Astrocyte of the cerebellum (primary cell): Measurements from ENCODE around the gene THEMIS2.
"Not testable (repeated sequence)": the region's sequence is repeated elsewhere in the genome, so short reads cannot be mapped to it uniquely, and the experiment has no call there.

Experiments used
- DNase-seq: peaks from one replicate; pipeline ENCODE4 v3.0.0-alpha.2; 2011; ENCODE audit warnings: low read depth
- H3K4me3 ChIP-seq: 2 replicates; pipeline ENCODE4 v1.5.1; 2011; ENCODE audit warnings: mild to moderate bottlenecking, low read depth, low read length, moderate library complexity
- in situ Hi-C: cut with HindIII; loops from 2 replicates; pipeline ENCODE4 v1.10.0; 2017; ENCODE audit warnings: low sequenced_read_pairs
- TF ChIP-seq, protein P1 (sequence below): IDR thresholded peaks from 2 replicates; pipeline ENCODE4 v1.5.1; 2012; ENCODE audit warnings: low read length, low read depth, moderate library complexity, mild to moderate bottlenecking; ENCODE audit errors: missing control alignments

Gene THEMIS2

GRCh38 chr1:27856561-27857343 is 15.6 kb upstream of the THEMIS2 start:
- in situ Hi-C loops, result loop anchor here (5.0 kb wide), 1 partner anchor 131 kb away; no protein-coding TSS in a partner anchor
- no peak for DNase-seq
- no peak overlapping the region for H3K4me3 ChIP-seq
- TF ChIP-seq, protein P1, sequence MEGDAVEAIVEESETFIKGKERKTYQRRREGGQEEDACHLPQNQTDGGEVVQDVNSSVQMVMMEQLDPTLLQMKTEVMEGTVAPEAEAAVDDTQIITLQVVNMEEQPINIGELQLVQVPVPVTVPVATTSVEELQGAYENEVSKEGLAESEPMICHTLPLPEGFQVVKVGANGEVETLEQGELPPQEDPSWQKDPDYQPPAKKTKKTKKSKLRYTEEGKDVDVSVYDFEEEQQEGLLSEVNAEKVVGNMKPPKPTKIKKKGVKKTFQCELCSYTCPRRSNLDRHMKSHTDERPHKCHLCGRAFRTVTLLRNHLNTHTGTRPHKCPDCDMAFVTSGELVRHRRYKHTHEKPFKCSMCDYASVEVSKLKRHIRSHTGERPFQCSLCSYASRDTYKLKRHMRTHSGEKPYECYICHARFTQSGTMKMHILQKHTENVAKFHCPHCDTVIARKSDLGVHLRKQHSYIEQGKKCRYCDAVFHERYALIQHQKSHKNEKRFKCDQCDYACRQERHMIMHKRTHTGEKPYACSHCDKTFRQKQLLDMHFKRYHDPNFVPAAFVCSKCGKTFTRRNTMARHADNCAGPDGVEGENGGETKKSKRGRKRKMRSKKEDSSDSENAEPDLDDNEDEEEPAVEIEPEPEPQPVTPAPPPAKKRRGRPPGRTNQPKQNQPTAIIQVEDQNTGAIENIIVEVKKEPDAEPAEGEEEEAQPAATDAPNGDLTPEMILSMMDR, result no peak

- H3K4me3 ChIP-seq, DNase-seq: not testable (repeated sequence)
- in situ Hi-C loops, result loop anchor here (5.0 kb wide), 1 partner anchor 130 kb away; no protein-coding TSS in a partner anchor
These were observed 14.8 kb upstream of the THEMIS2 start for GRCh38 chr1:27857552-27857951.

DNA sequence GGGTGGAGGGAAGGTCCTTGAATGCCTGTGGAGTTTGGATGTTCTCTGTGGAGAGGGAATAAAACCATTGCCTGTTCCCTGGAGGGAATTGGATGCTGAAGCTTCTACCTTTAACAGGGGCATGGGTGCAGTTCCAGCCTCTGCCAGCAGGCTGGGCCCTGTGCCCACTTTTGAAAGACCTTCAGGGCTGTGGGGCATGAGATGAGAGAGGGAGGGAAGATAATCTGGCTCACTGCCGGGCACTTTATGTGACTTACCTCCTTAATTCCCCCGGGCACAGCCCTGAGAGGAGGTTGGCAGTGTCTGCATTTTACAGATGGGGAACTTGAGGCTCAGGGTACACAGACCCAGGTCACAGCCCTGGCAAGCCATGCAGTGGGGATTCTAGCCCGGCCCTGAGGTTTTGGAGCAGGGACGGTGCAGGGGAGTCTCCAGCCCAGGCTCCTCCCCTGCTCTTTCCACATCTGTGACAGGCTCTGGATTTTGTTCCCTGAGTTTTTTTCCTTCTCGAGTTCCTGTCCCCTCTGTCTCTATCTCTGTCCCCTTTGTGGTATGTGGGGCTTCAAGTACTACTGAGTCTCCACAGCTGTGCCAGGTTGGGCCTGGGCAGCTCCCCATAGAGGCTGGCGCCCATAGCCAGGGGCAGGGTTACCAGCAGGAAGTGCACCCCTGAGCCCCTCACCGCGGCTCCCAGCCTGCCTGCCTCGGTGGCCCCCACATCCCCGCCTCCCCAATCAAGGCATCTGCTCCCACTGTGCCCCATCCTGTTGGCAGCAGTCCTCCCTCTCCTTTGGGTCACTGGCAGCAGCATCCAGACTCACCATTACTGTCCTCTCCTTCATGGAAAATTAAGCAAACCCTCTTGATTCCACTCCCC is 14.0 kb upstream of the THEMIS2 start:
- TF ChIP-seq, protein P1, result peak; percentile 98
- in situ Hi-C loops, result loop anchor here (5.0 kb wide), 1 partner anchor 129 kb away; no protein-coding TSS in a partner anchor
- H3K4me3 ChIP-seq, result no peak overlapping the region

DNA sequence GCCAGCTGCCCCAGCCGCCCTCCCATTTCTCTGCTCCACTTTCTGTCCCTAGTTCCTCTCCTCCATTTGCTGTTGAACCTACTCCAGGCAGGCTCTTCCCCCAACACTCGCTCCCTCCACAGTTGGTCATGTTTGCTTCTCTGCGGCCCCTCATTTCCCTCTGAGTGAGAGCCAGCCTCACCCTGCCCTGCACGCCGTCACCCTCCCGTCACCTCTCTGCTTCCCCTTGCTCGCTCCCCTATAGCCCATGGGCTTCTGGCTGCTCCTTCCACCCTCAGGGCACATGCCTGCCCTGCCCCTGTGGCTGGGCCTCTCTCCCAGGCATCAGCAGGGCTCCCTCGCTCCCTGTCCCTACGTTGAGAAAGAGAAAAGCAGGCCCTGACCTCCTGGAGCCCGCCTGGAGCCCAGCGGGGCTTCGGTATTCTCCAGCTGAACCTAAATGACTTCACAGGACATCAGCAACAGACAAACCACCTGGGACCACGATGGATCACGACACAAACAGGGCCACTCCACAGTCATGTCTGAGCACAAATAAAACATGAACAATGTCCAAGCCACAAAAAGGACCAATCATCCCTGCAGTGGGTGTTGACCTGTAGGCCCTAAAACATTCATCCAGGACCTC is 13.3 kb upstream of the THEMIS2 start:
- in situ Hi-C loops, result loop anchor here (5.0 kb wide), 1 partner anchor 128 kb away; no protein-coding TSS in a partner anchor
- TF ChIP-seq, protein P1, result no peak
- no peak for DNase-seq
- H3K4me3 ChIP-seq, result no peak overlapping the region

More for the DNA sequence above, 14.0 kb upstream of the THEMIS2 start:
- peak; percentile 64 for DNase-seq

DNA sequence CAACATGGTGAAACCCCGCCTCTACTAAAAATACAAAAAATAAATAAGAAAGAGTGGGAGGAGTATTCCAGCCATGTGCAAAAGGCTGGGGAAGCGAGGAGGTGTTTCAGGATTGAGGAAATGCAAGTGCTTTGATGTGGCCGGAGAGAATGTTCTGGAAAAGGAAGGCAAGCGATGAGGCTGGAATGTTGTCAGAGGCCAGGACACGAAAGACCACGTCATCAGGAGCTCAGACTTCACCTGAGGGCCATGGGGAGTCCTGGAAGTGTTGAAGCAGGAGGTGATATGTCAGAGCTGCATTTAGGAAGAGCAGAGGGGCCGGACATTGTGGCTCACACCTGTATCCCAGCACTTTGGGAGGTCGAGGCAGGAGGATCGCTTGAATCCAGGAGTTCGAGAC is 10.9 kb upstream of the THEMIS2 start:
- TF ChIP-seq, protein P1, result no peak
- in situ Hi-C loops, result no loop called here
- H3K4me3 ChIP-seq, result no peak overlapping the region
- no peak for DNase-seq

DNA sequence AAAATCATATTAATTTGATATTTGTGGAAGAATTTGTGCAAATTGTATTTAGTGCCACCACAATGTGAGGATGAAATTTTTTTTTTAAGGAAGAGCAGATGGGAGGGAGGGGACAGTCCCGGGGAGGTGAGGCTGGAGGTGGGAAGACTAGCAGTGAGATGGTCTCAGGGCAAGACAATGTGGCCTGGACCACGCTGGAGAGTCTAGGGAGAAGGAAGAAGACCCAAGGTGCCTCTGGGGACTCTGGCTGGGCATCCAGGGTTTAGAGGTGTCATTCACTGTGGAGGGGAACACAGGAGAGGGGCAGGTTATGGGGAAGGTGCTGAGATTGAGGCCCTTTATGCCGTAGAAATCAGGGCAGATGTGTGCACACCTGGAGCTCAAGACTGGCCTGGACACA is 10.3 kb upstream of the THEMIS2 start:
- in situ Hi-C loops, result no loop called here
- no peak for DNase-seq
- H3K4me3 ChIP-seq, result no peak overlapping the region
- TF ChIP-seq, protein P1, result no peak
